GM12872 (cell line): ENCODE results near the gene SRSF3.

Experiments used
- TF ChIP-seq, protein P1 (sequence below): IDR thresholded peaks from 3 replicates; pipeline ENCODE4 v1.5.1; 2011; ENCODE audit warnings: low read depth, mild to moderate bottlenecking, low read length, moderate library complexity; ENCODE audit not compliant: insufficient read depth

Gene SRSF3

GRCh38 chr6:36603222-36604089 is 9.3 kb downstream of the SRSF3 start:
- TF ChIP-seq, protein P1, sequence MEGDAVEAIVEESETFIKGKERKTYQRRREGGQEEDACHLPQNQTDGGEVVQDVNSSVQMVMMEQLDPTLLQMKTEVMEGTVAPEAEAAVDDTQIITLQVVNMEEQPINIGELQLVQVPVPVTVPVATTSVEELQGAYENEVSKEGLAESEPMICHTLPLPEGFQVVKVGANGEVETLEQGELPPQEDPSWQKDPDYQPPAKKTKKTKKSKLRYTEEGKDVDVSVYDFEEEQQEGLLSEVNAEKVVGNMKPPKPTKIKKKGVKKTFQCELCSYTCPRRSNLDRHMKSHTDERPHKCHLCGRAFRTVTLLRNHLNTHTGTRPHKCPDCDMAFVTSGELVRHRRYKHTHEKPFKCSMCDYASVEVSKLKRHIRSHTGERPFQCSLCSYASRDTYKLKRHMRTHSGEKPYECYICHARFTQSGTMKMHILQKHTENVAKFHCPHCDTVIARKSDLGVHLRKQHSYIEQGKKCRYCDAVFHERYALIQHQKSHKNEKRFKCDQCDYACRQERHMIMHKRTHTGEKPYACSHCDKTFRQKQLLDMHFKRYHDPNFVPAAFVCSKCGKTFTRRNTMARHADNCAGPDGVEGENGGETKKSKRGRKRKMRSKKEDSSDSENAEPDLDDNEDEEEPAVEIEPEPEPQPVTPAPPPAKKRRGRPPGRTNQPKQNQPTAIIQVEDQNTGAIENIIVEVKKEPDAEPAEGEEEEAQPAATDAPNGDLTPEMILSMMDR, result no peak

DNA sequence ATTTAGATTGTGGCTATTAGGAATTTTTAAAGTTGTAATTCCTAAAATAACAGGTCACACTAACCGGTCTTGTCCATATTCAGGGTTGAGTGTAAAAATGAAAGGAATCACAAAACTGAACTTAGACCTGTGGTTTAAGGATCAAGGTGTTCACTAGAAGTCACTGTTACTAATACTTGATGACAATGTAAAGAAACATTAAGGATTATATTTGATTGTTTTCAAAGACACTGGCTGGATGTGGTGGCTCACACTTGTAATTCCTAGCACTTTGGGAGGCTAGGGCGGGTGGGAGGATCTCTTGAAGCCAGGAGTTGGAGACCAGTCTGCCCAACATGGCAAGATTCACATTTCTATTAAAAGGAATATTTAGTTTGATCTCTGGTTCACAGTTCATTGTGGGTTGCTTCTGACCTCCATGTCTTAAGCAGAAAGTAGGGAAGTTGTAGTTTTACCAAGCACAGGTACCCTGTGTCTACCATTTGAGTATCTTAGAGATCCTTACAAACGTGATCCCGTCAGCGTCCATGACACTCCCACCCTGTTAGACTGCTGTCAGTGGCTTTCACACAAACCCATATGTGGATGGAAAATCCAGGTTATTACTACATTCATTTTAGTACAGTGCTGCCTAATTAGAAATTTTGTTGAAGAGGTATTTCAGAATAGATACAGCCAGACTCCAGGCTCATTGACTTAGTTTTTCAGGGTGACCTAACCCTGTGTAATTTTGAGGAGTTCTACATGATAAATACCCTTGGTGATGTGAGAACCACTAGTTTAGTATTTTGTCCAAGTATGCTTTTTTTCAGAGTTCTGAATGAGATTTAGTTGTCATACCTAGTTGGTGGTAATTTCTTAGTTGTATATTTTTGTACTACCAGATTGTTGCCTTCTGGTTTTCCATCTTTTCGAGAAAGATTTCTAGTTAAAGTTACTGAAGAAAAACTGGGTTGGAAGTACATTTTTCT is 10.2 kb downstream of the SRSF3 start:
- TF ChIP-seq, protein P1, result no peak

- TF ChIP-seq, protein P1, result no peak
Observed at GRCh38 chr6:36605143-36605542, 11.0 kb downstream of the SRSF3 start.

DNA sequence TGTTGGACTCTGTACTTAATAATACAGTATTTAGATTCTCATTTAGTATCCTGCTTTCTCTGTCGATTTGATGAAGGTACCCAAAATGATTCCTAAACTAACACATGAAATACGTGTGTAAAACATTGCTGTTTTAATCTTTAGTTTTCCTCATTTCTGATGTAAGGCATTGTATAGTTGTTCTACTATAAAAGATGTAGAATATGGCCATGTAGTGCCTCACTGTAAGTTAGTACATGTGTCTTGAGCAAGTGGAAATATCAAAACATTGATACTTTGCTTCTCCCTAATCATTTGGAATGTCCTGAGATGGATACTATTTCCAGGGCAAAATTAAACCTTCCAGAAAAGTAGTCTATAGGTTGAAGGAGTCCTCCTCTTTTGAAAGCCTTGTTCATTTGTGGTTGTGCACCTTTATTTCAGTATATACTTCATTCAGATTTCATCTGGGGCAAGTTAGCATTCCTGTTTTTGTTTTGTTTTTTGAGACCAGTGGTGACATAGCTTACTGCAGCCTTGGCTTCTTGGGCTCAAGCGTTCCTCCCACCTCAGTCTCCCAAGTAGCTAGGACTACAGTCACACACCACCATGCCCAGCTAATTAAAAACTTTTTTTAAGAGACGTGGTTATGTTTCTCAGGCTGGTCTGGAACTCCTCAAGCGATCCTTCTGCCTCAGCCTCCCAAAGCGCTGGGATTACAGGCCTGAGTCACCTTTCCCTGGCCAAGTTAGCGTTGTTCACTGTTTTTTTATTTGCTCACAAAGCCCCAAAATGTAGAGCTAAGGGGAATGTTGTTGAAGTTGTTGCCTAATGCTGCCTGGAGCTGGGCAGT is 11.6 kb downstream of the SRSF3 start:
- TF ChIP-seq, protein P1, result no peak; the same call in 2 of the 3 replicates

- TF ChIP-seq, protein P1, result no peak
Observed at GRCh38 chr6:36607683-36608386, 13.7 kb downstream of the SRSF3 start.

DNA sequence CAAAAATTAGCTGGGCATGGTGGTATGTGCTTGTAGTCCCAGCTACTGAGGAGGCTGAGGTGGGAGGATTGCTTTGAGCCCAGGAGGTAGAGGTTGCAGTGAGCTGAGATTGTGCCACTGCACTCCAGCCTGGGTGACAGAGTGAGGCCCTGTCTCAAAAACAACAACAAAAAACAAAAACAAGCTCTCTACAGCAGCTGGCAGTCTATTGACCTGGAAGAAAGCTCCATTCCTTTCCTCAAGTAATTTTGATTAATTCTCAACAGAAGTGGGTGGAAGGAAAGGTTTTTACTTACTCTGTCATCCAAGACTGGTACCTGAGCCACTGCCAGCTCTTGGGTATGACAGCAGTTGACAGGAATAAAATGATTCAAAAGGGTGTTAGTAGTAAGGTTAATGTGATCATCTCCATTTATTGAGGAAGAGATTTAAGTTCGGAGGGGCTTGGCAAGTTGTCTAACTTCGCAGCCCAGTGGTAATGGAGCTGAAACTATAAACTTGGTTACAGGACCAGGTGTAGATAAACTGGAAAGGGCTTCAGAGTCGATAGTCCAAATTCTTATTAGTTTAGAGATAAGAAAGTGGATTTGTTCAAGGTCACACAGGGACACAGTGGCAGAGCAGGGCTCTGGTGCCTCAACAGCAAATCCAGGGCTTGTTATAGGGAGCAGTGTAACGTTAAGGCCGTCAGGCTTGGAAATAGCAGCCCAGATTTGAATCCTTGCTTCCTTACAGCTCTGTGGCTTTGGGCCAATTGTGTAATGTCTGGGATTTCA is 14.8 kb downstream of the SRSF3 start:
- TF ChIP-seq, protein P1, result no peak
